Fibroblast of mammary gland (primary cell): ENCODE results near the gene ADK.
"Not testable (repeated sequence)": the region's sequence is repeated elsewhere in the genome, so short reads cannot be mapped to it uniquely, and the experiment has no call there.

ENCODE experiments used
- DNase-seq: peaks from one replicate; pipeline ENCODE4 v3.0.0-alpha.2; 2010; ENCODE audit warnings: low read depth
- H3K4me3 ChIP-seq: 2 replicates; pipeline ENCODE4 v1.5.1; 2011; ENCODE audit warnings: low read depth, mild to moderate bottlenecking, low read length, moderate library complexity; ENCODE audit not compliant: control insufficient read depth
- TF ChIP-seq, protein P1 (sequence below): conservative IDR thresholded peaks from 2 replicates; pipeline ENCODE4 v1.5.1; 2011; ENCODE audit warnings: low read depth, low read length, inconsistent platforms; ENCODE audit not compliant: control insufficient read depth, insufficient read depth

The ADK gene

DNA sequence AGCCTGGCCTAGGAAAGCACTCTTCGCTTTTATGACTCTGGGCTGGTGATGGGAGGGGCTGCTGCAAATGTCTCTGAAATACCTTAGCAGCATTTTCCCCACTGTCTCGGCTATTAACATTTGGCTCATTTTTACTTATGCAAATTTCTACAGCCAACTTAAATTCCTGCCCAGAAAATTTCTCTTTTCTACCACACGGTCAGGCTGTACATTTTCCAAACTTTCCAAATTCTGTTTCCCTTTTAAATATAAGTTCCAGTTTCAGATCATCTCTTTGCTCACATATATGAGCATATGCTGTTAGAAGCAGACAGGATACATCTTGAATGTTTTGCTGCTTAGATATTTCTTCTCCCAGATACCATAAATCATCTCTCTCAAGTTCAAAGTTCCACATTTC, 332.3 kb downstream of the ADK start:
- TF ChIP-seq, protein P1, sequence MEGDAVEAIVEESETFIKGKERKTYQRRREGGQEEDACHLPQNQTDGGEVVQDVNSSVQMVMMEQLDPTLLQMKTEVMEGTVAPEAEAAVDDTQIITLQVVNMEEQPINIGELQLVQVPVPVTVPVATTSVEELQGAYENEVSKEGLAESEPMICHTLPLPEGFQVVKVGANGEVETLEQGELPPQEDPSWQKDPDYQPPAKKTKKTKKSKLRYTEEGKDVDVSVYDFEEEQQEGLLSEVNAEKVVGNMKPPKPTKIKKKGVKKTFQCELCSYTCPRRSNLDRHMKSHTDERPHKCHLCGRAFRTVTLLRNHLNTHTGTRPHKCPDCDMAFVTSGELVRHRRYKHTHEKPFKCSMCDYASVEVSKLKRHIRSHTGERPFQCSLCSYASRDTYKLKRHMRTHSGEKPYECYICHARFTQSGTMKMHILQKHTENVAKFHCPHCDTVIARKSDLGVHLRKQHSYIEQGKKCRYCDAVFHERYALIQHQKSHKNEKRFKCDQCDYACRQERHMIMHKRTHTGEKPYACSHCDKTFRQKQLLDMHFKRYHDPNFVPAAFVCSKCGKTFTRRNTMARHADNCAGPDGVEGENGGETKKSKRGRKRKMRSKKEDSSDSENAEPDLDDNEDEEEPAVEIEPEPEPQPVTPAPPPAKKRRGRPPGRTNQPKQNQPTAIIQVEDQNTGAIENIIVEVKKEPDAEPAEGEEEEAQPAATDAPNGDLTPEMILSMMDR: no peak
- H3K4me3 ChIP-seq: no peak overlapping the region
- no peak for DNase-seq

DNA sequence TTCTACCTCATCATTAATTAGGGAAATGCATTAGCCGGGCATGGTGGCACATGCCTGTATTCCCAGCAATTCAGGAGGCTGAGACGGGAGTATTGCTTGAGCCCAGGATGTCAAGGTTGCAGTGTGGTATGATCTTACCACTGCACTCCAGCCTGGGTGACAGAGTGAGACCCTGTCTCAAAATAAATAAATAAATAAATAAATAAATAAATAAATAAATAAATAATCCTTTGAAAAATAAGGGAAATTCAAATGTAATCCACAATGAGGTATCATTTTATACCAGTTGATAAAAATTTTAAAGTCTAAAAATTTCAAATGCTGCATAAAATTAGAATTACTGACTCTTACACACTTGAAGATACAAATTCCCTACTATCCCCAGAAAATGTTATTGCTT, 334.3 kb downstream of the ADK start:
- no peak overlapping the region for H3K4me3 ChIP-seq
- no peak for DNase-seq
- TF ChIP-seq, protein P1: no peak

DNA sequence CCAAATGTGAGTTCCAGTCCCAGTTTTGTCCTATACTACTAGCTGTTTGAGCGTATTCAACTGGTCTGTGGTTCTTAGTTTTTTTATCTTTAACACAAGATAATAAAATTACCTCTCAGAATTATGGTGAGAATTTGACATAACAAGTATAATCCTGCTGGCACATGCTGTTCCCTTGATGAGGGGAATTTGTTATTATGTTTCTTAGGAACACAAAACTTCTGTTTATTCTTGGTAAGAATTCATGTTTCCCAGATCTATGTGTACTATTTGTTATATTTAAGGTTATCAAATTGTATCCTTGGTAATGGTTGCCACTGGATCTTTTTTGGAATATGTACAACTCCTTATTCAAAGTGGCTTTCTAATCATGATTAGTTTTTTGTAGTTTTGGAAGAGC, 335.6 kb downstream of the ADK start:
- TF ChIP-seq, protein P1: no peak
- DNase-seq: no peak
- no peak overlapping the region for H3K4me3 ChIP-seq

DNA sequence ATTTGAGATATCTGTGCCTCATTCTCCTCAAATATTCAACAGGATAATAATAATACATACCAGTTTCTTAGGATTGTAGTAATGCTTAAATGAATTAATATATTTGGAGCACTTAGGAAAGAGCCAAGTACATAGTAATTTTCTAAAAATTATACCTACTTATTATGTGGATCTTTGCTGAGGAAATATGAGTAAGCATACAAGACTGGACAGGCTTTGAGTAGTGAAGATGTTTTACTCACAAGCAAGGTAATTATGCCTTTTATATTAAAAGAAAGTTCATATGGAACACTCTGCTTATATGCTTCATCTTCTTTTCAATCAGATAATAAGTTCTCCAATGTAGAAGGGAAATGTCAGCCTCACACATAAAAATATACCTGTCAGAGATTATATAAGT, 337.9 kb downstream of the ADK start:
- H3K4me3 ChIP-seq: no peak overlapping the region
- TF ChIP-seq, protein P1: no peak
- no peak for DNase-seq

DNA sequence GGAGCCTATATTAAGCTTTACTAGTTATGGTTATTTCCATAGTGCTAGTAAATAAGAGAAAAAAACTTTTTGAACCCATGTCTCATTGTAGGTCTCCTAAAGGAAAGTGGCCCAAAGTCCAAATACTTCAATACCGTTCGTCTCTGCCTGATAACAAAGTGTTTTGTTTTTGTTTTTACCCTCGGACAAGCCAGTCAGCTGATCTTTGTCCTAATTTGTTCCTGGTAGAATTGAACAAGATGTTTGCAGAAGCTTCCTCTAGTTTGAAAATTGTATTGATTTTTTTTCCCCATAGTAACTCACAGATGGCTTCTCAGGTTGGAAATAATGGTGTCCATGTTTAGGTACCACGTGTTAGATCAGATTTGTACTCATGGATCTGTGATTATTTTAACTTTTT, 339.5 kb downstream of the ADK start:
- TF ChIP-seq, protein P1: no peak
- no peak overlapping the region for H3K4me3 ChIP-seq
- DNase-seq: no peak

DNA sequence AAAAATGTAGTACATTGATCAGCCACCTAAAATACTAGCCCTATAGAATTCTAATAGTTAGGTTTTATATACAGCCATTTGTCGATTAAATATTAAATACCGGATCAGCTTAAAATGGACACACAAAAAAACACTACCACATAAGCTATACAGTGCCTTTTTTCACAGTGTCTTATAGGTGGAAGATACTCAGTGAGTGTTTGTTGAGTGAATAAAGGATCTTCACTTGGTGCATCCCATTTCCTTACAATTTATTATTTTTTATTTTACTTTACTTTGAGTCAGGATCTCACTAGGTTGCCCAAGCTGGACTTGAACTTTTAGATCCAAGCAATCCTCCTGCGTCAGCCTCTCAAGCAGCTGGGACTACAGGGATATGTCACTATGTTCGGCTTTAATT, 340.0 kb downstream of the ADK start:
- DNase-seq: no peak
- TF ChIP-seq, protein P1: no peak

DNA sequence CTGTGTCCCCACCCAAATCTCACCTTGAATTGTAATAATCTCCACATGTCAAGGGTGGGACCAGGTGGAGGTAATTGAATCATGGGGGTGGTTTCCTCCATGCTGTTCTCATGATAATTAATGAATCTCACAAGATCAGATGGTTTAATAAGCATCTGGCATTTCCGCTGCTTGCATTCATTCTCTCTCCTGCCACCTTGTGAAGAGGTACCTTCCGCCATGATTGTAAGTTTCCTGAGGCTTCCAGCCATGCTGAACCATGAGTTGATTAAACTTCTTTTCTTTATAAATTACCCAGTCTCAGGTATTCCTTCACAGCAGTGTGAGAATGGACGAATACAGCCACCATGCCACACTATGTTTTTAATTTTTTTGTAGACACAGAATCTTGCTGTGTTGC, 345.3 kb downstream of the ADK start:
- H3K4me3 ChIP-seq, DNase-seq: not testable (repeated sequence)

More for the DNA sequence above, 340.0 kb downstream of the ADK start:
- H3K4me3 ChIP-seq: no peak overlapping the region

DNA sequence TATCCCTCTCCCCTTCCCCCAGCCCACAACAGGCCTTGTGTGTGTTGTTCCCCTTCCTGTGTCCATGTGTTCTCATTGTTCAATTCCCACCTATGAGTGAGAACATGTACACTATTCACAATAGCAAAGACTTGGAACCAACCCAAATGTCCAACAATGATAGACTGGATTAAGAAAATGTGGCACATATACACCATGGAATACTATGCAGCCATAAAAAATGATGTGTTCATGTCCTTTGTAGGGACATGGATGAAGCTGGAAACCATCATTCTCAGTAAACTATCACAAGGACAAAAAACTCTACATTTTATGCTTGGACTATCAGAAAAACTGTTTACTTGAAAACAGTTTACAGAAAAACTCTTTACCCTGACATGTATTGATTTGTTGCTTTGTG, 347.6 kb downstream of the ADK start:
- not testable (repeated sequence) for DNase-seq, H3K4me3 ChIP-seq
